ENCODE data around the gene SERINC5. TPM values are rescaled to one million over a fixed set of nuclear protein-coding genes. Genes with fewer than 3 reads are reported as not detected.
A peak's percentile ranks its signal among the peaks of the same experiment; 100 is the strongest.
"Not testable (repeated sequence)": the region's sequence is repeated elsewhere in the genome, so short reads cannot be mapped to it uniquely, and the experiment has no call there.

Gene SERINC5
- 1 to 10 TPM; 6.5 to 9.3 (median 8.8) TPM for total RNA-seq

- Histone ChIP-seq H3K27me3 (no peaks in the 10 kb centered on the region), H3K4me1 (peaks cover 0 to 45% (median 0%) of the 10 kb centered on the region in 3 donors), H3K4me3 (peak within 1 kb of the TSS; percentile 90 to 92), H3K27ac (peak within 1 kb of the TSS; percentile 69 to 98 (median 92)), H3K9me3 (no peaks in the 10 kb centered on the region), H3K36me3 (no peaks in the 10 kb centered on the region)
- TF ChIP-seq EP300 (IDR thresholded peaks at IDR 0.05) (no peak), POLR2AphosphoS5 (IDR thresholded peaks at IDR 0.05) (peak; percentile 98), POLR2A (IDR thresholded peaks at IDR 0.05) (peak; percentile 94 to 95)
- TF ChIP-seq, protein P1, sequence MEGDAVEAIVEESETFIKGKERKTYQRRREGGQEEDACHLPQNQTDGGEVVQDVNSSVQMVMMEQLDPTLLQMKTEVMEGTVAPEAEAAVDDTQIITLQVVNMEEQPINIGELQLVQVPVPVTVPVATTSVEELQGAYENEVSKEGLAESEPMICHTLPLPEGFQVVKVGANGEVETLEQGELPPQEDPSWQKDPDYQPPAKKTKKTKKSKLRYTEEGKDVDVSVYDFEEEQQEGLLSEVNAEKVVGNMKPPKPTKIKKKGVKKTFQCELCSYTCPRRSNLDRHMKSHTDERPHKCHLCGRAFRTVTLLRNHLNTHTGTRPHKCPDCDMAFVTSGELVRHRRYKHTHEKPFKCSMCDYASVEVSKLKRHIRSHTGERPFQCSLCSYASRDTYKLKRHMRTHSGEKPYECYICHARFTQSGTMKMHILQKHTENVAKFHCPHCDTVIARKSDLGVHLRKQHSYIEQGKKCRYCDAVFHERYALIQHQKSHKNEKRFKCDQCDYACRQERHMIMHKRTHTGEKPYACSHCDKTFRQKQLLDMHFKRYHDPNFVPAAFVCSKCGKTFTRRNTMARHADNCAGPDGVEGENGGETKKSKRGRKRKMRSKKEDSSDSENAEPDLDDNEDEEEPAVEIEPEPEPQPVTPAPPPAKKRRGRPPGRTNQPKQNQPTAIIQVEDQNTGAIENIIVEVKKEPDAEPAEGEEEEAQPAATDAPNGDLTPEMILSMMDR (IDR thresholded peaks at IDR 0.05), result no peak
- WGBS, 2 donors (ENCODE audit: low coverage in 1 of 2), result 5 to 6% methylated on average over 5 of the region's 87 CpGs
- peak; percentile 91 for ATAC-seq
These were observed at the start of gene SERINC5 for GRCh38 chr5:80255811-80256712. TSS of gene SERINC5 (minus strand) at chr5:80256048. CDS start at chr5:80255922, 126 bp downstream.

DNA sequence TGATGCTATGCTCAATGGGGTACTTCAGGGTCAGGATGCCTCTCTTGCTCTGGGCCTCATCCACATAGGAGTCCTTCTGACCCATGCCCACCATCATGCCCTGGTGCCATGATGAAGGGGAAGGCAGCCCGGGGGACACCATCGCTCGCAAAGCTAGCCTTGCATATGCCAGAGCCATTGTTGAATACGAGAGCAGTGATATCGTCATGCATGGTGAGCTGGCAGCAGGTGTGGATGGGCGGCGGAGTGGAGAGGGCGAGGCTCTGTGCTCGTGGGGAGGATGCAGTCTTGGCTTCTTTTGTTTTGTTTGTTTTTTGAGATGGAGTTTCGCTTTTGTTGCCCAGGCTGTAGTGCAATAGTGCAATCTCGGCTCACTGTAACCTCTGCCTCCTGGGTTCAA lies 46.8 kb upstream of the SERINC5 start:
- Histone ChIP-seq H3K4me1 (no peaks in the 10 kb centered on the region), H3K9me3 (no peaks in the 10 kb centered on the region), H3K27ac (no peak overlapping the region), H3K4me3 (no peak overlapping the region), H3K36me3 (no peaks in the 10 kb centered on the region), H3K27me3 (no peaks in the 10 kb centered on the region)
- 89 to 96% methylated on average over 6 to 9 of the region's 11 CpGs for WGBS, 2 donors (ENCODE audit: low coverage in 1 of 2)
- ATAC-seq, result no peak
- TF ChIP-seq, protein P1 (IDR thresholded peaks at IDR 0.05), result no peak
- TF ChIP-seq EP300 (IDR thresholded peaks at IDR 0.05) (no peak), POLR2A (IDR thresholded peaks at IDR 0.05) (no peak), POLR2AphosphoS5 (IDR thresholded peaks at IDR 0.05) (no peak)

- WGBS, 2 donors (ENCODE audit: low coverage in 1 of 2), result no CpG with 5 or more reads among the region's 34 CpGs
- ATAC-seq, H3K36me3 ChIP-seq, H3K4me1 ChIP-seq, H3K27ac ChIP-seq, H3K27me3 ChIP-seq, H3K9me3 ChIP-seq, H3K4me3 ChIP-seq: not testable (repeated sequence)
These were observed 45.5 kb upstream of the SERINC5 start for GRCh38 chr5:80301342-80301741.

- H3K36me3 ChIP-seq, H3K27ac ChIP-seq, H3K27me3 ChIP-seq, H3K4me1 ChIP-seq, ATAC-seq, H3K9me3 ChIP-seq, H3K4me3 ChIP-seq: not testable (repeated sequence)
- WGBS, 2 donors (ENCODE audit: low coverage in 1 of 2), result no CpG with 5 or more reads among the region's 27 CpGs
These were observed 44.9 kb upstream of the SERINC5 start for GRCh38 chr5:80300796-80301195.

DNA sequence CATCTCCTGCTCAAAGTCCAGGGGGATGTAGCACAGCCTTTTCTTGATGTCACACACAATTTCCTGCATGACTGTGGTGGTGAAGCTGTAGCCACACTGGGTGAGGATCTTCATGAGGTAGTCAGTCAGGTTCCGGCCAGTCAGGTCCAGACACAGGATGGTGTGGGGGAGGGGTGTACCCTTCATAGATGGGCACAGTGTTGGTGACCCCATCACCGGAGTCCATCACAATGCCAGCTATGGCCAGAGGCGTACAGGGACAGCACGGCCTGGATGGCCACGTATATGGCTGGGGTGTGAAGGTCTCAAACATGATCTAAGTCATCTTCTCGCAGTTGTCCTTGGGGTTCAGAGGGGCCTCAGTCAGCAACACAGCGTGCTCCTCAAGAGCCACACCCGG lies 44.3 kb upstream of the SERINC5 start:
- Histone ChIP-seq H3K36me3 (no peaks in the 10 kb centered on the region), H3K27ac (no peak overlapping the region), H3K4me1 (no peaks in the 10 kb centered on the region), H3K4me3 (no peak overlapping the region), H3K27me3 (no peaks in the 10 kb centered on the region), H3K9me3 (no peaks in the 10 kb centered on the region)
- ATAC-seq, result no peak
- 0 to 78% methylated on average over 1 to 3 of the region's 8 CpGs for WGBS, 2 donors (ENCODE audit: low coverage in 1 of 2)
- TF ChIP-seq EP300 (IDR thresholded peaks at IDR 0.05) (no peak), POLR2A (IDR thresholded peaks at IDR 0.05) (no peak), POLR2AphosphoS5 (IDR thresholded peaks at IDR 0.05) (no peak)
- TF ChIP-seq, protein P1 (IDR thresholded peaks at IDR 0.05), result no peak

DNA sequence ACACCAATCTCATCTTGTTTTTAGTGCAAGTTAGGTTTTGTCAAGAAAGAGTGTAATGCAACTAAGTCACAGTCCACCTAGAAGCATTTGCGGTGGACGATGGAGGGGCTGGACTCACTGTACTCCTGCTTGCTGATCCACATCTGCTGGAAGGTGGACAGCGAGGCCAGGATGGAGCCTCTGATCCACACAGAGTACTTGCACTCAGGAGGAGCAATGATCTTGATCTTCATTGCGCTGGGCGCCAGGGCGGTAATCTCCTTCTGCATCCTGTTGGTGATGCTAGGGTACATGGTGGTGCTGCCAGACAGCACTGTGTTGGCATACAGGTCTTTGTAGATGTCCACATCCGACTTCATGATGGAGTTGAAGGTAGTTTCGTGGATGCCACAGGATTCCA lies 43.8 kb upstream of the SERINC5 start:
- Histone ChIP-seq H3K4me3 (no peak overlapping the region), H3K27ac (no peak overlapping the region), H3K36me3 (no peaks in the 10 kb centered on the region), H3K27me3 (no peaks in the 10 kb centered on the region), H3K9me3 (no peaks in the 10 kb centered on the region), H3K4me1 (no peaks in the 10 kb centered on the region)
- no peak for ATAC-seq
- no peak for TF ChIP-seq POLR2A (IDR thresholded peaks at IDR 0.05)
- TF ChIP-seq POLR2AphosphoS5 (IDR thresholded peaks at IDR 0.05), result no peak
- TF ChIP-seq, protein P1 (IDR thresholded peaks at IDR 0.05), result no peak
- TF ChIP-seq EP300 (IDR thresholded peaks at IDR 0.05), result no peak
- WGBS, 2 donors (ENCODE audit: low coverage in 1 of 2), result 87 to 88% methylated on average over 3 to 4 of the region's 8 CpGs

Measured in gastroesophageal sphincter (tissue), 4 donors.